ENCODE measurements around the gene LRIG1.

DNA sequence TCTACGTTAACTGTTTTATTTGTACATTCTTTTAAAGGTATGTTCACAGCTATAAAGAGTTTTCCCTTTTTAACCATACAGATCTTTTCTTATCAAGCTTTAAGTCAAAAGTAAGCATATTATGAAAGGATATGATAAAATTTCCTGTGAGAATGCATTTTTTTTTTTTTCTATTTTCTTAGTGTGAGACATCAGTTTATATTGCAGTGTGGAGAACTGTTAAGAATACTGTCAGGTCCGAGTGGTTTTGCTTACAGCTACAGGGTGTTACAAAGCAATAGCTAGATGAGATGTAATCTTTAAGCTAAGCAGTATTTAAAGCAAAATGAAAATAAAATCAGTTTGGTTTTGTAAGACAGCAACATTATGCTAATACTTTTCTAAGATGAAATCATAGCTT lies 146.8 kb downstream of the LRIG1 start:
- TF ChIP-seq POLR2AphosphoS5 (IDR thresholded peaks at IDR 0.05; ENCODE audit: insufficient read depth in 1 of 2, low read depth in 1 of 2) (no peak), POLR2A (IDR thresholded peaks at IDR 0.05) (no peak)
- TF ChIP-seq, protein P1, sequence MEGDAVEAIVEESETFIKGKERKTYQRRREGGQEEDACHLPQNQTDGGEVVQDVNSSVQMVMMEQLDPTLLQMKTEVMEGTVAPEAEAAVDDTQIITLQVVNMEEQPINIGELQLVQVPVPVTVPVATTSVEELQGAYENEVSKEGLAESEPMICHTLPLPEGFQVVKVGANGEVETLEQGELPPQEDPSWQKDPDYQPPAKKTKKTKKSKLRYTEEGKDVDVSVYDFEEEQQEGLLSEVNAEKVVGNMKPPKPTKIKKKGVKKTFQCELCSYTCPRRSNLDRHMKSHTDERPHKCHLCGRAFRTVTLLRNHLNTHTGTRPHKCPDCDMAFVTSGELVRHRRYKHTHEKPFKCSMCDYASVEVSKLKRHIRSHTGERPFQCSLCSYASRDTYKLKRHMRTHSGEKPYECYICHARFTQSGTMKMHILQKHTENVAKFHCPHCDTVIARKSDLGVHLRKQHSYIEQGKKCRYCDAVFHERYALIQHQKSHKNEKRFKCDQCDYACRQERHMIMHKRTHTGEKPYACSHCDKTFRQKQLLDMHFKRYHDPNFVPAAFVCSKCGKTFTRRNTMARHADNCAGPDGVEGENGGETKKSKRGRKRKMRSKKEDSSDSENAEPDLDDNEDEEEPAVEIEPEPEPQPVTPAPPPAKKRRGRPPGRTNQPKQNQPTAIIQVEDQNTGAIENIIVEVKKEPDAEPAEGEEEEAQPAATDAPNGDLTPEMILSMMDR (IDR thresholded peaks at IDR 0.05): no peak
